ENCODE measurements around the gene IFNG. TPM values are rescaled to one million over a fixed set of nuclear protein-coding genes. Genes with fewer than 3 reads are reported as not detected.

IFNG gene
- total and polyA plus RNA-seq, 8 donors = 0.38 TPM; not detected in 7

- 80 to 81% methylated on average over 5 of the region's 5 CpGs for WGBS, 2 donors
- FAIRE-seq = no peak
- H3K27ac ChIP-seq = no peak overlapping the region
- intact Hi-C loops (cut with DNase I) = no loop called here
- ATAC-seq = no peak
- no peaks in the 10 kb centered on the region for H3K36me3 ChIP-seq
- no peak overlapping the region for H3K4me3 ChIP-seq
- no peaks in the 10 kb centered on the region for H3K27me3 ChIP-seq
- TF ChIP-seq CTCF (IDR thresholded peaks at IDR 0.05) = no peak
- no peaks in the 10 kb centered on the region for H3K9me3 ChIP-seq
- no peak for DNase-seq
- no peaks in the 10 kb centered on the region for H3K4me1 ChIP-seq
Observed at GRCh38 chr12:68106160-68106559, 53.4 kb downstream of the IFNG start.

Other genes with a start within 250 kb of the IFNG start
- under 1 TPM in 2 of 6 donors, not detected in 4; 0.22 to 0.29 TPM for gene IFNG-AS1, start 170.3 kb downstream of the IFNG start, total RNA-seq
- not detected for gene IFNG-AS1, start 170.3 kb downstream of the IFNG start, polyA plus RNA-seq
- gene IL26, start 66.1 kb upstream of the IFNG start, total RNA-seq = not detected
- not detected for gene IL26, start 66.1 kb upstream of the IFNG start, polyA plus RNA-seq
- gene IL22, start 93.9 kb upstream of the IFNG start, total RNA-seq = not detected
- not detected for gene IL22, start 93.9 kb upstream of the IFNG start, polyA plus RNA-seq
- gene MDM1, start 172.6 kb upstream of the IFNG start, total RNA-seq = 1 to 10 TPM; 3.4 to 9.5 (median 4.6) TPM
- 10 to 100 TPM in 1 of 2 donors, 1 to 10 TPM in 1; 5.8 to 10.4 TPM for gene MDM1, start 172.6 kb upstream of the IFNG start, polyA plus RNA-seq

Measured in pancreas (tissue), 10 donors.